OCI-LY3 (cell line): Measurements from ENCODE around the gene PRSS8.

Source experiments
- H2AFZ ChIP-seq: fragments of 200-600, 300-600 bp; shearing (Covaris generic); 2 replicates; pipeline ENCODE4 v1.6.0; 2014; ENCODE audit warnings: antibody characterized with exemption, low read depth, low read length
- H3K27ac ChIP-seq: fragments of 200-600, 300-600 bp; sonication (generic); 2 replicates; pipeline ENCODE4 v1.5.1; 2014; ENCODE audit warnings: mild to moderate bottlenecking, low read length, moderate library complexity, mixed read lengths
- H3K27me3 ChIP-seq: fragments of 200-600, 300-600 bp; sonication (generic); 2 replicates; pipeline ENCODE4 v1.6.1; 2014; ENCODE audit warnings: low read depth, low read length, mixed read lengths
- H3K36me3 ChIP-seq: fragments of 200-600, 300-600 bp; sonication (generic); replicated peaks from 2 replicates; pipeline ENCODE3; 2014; ENCODE audit warnings: low read depth, low read length, mixed read lengths
- H3K4me1 ChIP-seq: fragments of 300-600, 200-600 bp; sonication (generic); 2 replicates; pipeline ENCODE4 v1.6.1; 2014; ENCODE audit warnings: low read length, mixed read lengths
- H3K4me2 ChIP-seq: fragments of 200-600, 300-600 bp; sonication (generic); 2 replicates; pipeline ENCODE4 v1.6.1; 2014; ENCODE audit warnings: low read length, mixed read lengths
- H3K4me3 ChIP-seq: fragments of 300-600, 200-600 bp; sonication (generic); 2 replicates; pipeline ENCODE4 v1.5.1; 2014; ENCODE audit warnings: antibody characterized with exemption, mild to moderate bottlenecking, low read length, moderate library complexity
- H3K79me2 ChIP-seq: fragments of 300-600, 200-600 bp; shearing (Covaris generic); 2 replicates; pipeline ENCODE4 v1.6.1; 2014; ENCODE audit warnings: mild to moderate bottlenecking, low read length, mixed read lengths
- H3K9ac ChIP-seq: fragments of 300-600, 200-600 bp; shearing (Covaris generic); 2 replicates; pipeline ENCODE4 v1.6.0; 2014; ENCODE audit warnings: mild to moderate bottlenecking, low read length, moderate library complexity
- H3K9me3 ChIP-seq: fragments of 200-600, 300-600 bp; shearing (Covaris generic); 2 replicates; pipeline ENCODE4 v1.6.1; 2014; ENCODE audit warnings: low read length, mixed read lengths; ENCODE audit not compliant: insufficient read depth
- H4K20me1 ChIP-seq: fragments of 200-600, 300-600 bp; sonication (generic); 2 replicates; pipeline ENCODE4 v1.6.1; 2016; ENCODE audit warnings: low read length, mixed read lengths; ENCODE audit not compliant: insufficient read depth
- EZH2phosphoT487 ChIP-seq: fragments of 200-600 bp; shearing (Covaris generic); IDR thresholded peaks from 2 replicates; pipeline ENCODE4 v1.6.1; 2018; ENCODE audit warnings: antibody characterized with exemption, mixed run types, low read depth
- TF ChIP-seq, protein P1 (sequence below): fragments of 200-600, 300-600 bp; sonication (generic); IDR thresholded peaks from 2 replicates; pipeline ENCODE4 v1.5.1; 2014; ENCODE audit warnings: antibody characterized with exemption, low read length, low read depth

PRSS8 gene

DNA sequence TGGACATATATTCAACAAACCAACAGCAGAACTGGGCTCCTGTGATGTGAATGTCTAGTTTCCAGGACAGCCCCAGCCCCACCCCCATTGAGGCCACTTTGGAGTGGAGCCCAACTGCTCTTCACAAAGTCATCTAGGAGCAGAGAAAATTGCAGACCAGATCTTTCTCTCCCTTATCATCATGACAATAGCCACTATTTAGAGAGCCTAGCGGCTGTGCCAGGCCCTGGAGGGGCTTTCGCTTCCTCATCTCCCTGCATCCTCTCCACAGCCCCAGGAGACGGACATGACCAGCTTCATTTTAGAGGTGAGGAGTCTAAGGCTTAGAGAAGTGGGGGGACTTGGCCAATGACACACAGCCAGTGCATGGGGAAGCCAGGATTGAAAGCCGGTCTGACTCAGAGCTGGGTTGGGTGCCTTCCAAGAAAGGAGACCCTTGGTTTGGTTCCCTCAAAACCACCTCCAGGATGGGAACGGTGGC is 1.4 kb downstream of the PRSS8 start:
- Histone ChIP-seq H3K4me1 (no peaks in the 10 kb centered on the region), H3K4me3 (no peak overlapping the region), H3K79me2 (no peaks in the 10 kb centered on the region), H3K27ac (no peak overlapping the region), H3K27me3 (no peaks in the 10 kb centered on the region), H3K36me3 (no peaks in the 10 kb centered on the region), H2AFZ (no peak overlapping the region), H3K9me3 (no peaks in the 10 kb centered on the region), H3K9ac (no peak overlapping the region), H4K20me1 (no peaks in the 10 kb centered on the region), H3K4me2 (no peak overlapping the region)
- TF ChIP-seq, protein P1, sequence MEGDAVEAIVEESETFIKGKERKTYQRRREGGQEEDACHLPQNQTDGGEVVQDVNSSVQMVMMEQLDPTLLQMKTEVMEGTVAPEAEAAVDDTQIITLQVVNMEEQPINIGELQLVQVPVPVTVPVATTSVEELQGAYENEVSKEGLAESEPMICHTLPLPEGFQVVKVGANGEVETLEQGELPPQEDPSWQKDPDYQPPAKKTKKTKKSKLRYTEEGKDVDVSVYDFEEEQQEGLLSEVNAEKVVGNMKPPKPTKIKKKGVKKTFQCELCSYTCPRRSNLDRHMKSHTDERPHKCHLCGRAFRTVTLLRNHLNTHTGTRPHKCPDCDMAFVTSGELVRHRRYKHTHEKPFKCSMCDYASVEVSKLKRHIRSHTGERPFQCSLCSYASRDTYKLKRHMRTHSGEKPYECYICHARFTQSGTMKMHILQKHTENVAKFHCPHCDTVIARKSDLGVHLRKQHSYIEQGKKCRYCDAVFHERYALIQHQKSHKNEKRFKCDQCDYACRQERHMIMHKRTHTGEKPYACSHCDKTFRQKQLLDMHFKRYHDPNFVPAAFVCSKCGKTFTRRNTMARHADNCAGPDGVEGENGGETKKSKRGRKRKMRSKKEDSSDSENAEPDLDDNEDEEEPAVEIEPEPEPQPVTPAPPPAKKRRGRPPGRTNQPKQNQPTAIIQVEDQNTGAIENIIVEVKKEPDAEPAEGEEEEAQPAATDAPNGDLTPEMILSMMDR, result no peak
- no peak for TF ChIP-seq EZH2phosphoT487

DNA sequence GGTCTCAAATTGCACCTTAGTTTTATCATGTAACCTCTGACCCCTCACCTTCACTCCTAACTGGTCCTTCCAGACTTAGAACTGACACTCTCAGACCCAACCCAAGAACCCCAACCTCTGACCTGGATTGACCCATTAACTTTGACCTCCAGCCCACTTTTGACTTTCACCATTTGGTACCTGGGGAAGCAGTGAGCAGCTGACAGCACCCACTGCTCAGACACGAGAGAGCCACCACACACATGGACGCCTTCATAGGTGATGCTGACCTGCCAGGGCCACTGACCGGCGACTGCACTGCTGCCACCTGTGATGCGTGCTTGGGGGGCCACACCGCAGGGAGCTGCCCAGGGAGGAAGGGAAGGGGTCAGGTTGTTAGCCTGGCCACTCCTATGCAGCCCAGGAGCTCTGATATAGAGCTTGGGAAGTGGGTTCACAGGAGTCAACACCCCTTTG is 2.5 kb downstream of the PRSS8 start:
- Histone ChIP-seq H3K4me1 (no peaks in the 10 kb centered on the region), H3K36me3 (no peaks in the 10 kb centered on the region)

DNA sequence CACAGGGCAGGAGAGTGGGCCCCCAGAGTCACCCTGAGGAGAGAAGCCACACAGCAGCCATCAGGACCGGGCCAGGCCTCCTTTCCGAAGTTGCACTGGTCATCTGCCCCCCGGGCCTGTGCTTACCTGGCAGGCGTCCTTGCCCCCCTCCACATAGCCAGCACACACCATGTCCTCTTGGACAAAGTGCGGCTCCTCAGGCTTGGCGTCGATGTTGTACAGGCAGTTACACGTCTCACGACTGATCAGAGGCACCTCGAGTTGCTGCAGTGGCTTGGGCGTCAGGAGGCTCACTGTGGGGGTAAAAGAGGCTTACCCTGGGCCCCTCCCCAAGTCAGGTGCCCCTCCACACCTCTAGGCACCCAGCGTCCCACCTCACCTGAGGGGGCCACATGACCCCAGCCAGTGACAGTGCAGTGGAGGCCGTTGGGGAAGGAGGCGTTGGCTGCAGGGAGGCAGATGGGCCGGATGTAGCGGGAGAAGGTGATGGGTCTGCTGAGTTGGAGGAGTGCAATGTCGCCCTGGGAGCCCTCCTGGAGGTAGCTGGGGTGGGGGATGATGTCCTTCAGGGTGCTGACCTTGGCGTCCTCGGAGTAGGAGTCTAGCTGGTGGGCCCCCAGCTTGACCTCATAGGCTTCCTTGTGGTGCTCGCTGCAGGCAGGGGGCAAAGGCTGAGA is 3.1 kb downstream of the PRSS8 start:
- Histone ChIP-seq H3K4me2 (no peak overlapping the region), H3K79me2 (no peaks in the 10 kb centered on the region), H3K27me3 (no peaks in the 10 kb centered on the region), H3K9ac (no peak overlapping the region), H2AFZ (no peak overlapping the region), H3K4me3 (no peak overlapping the region), H3K9me3 (no peaks in the 10 kb centered on the region), H3K27ac (no peak overlapping the region), H3K4me1 (no peaks in the 10 kb centered on the region), H4K20me1 (no peaks in the 10 kb centered on the region), H3K36me3 (no peaks in the 10 kb centered on the region)
- TF ChIP-seq, protein P1, result no peak
- TF ChIP-seq EZH2phosphoT487, result no peak

More for the DNA sequence above, 2.5 kb downstream of the PRSS8 start:
- Histone ChIP-seq H3K27ac (no peak overlapping the region), H3K4me2 (no peak overlapping the region), H3K27me3 (no peaks in the 10 kb centered on the region), H2AFZ (no peak overlapping the region), H3K4me3 (no peak overlapping the region), H3K9me3 (no peaks in the 10 kb centered on the region), H4K20me1 (no peaks in the 10 kb centered on the region), H3K9ac (no peak overlapping the region), H3K79me2 (no peaks in the 10 kb centered on the region)
- TF ChIP-seq, protein P1, result no peak
- no peak for TF ChIP-seq EZH2phosphoT487

DNA sequence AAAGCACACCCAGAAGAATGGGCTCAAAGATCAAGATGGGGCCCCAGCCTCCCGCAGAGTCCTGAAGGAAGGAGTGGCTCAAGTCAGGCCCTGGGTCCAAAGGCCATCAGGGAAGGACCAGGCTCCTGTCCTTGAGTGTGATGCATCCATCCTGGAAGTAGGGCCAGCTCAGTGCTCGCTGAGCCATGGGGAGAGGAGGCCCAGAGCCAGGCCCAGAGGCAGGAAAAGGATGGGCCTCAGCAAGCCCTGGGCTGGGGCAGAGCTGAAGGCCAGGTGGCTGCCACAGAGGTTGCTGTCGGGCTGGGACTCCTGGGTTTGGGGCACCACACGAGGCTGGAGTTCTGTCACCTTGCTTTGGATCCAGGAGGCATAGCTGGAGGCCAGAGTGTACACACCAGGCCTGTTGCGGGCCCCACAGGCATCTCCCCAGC is 3.7 kb downstream of the PRSS8 start:
- H3K4me2 ChIP-seq, result no peak overlapping the region

More for the DNA sequence above, 3.7 kb downstream of the PRSS8 start:
- TF ChIP-seq EZH2phosphoT487, result no peak
- TF ChIP-seq, protein P1, result no peak
- Histone ChIP-seq H3K79me2 (no peaks in the 10 kb centered on the region), H4K20me1 (no peaks in the 10 kb centered on the region), H3K27me3 (no peaks in the 10 kb centered on the region), H3K27ac (no peak overlapping the region), H3K9ac (no peak overlapping the region), H2AFZ (no peak overlapping the region), H3K4me3 (no peak overlapping the region), H3K4me1 (no peaks in the 10 kb centered on the region), H3K9me3 (no peaks in the 10 kb centered on the region), H3K36me3 (no peaks in the 10 kb centered on the region)
